H9 (cell line): ENCODE measurements around the gene MTFMT. TPM values are rescaled to one million over a fixed set of nuclear protein-coding genes. Genes with fewer than 3 reads are reported as not detected.

Experiments used
- DNase-seq: peaks from one replicate; pipeline ENCODE4 v3.0.0-alpha.2; 2017
- H2AFZ ChIP-seq: one replicate; pipeline ENCODE4 v1.6.1; 2013; ENCODE audit warnings: mild to moderate bottlenecking, low read length, control low read depth, moderate library complexity
- H2AK5ac ChIP-seq: 2 replicates; pipeline ENCODE4 v1.6.1; 2013; ENCODE audit warnings: low read length, control low read depth, mixed read lengths; ENCODE audit not compliant: insufficient read length
- H2BK120ac ChIP-seq: one replicate; pipeline ENCODE4 v1.6.1; 2013; ENCODE audit warnings: low read depth, mild to moderate bottlenecking, low read length, control low read depth, inconsistent platforms; ENCODE audit not compliant: poor library complexity, severe bottlenecking
- H2BK12ac ChIP-seq: 2 replicates; pipeline ENCODE4 v1.6.1; 2013; ENCODE audit warnings: low read length, control low read depth, mixed read lengths, low read depth; ENCODE audit not compliant: insufficient read length
- H2BK15ac ChIP-seq: 2 replicates; pipeline ENCODE4 v1.6.1; 2013; ENCODE audit warnings: low read depth, low read length, control low read depth
- H2BK20ac ChIP-seq: one replicate; pipeline ENCODE4 v1.6.1; 2013; ENCODE audit warnings: low read depth, mild to moderate bottlenecking, low read length, control low read depth, inconsistent platforms; ENCODE audit not compliant: poor library complexity, severe bottlenecking
- H2BK5ac ChIP-seq: 2 replicates; pipeline ENCODE4 v1.6.1; 2013; ENCODE audit warnings: low read length, control low read depth, mixed read lengths; ENCODE audit not compliant: insufficient read length
- H3K14ac ChIP-seq: 2 replicates; pipeline ENCODE4 v1.6.1; 2013; ENCODE audit warnings: low read length, control low read depth; ENCODE audit not compliant: insufficient read depth
- H3K18ac ChIP-seq: 2 replicates; pipeline ENCODE4 v1.6.1; 2013; ENCODE audit warnings: low read depth, mild to moderate bottlenecking, mixed read lengths, low read length, control low read depth; ENCODE audit not compliant: insufficient read length
- H3K23ac ChIP-seq: 2 replicates; pipeline ENCODE4 v1.6.1; 2013; ENCODE audit warnings: low read length, control low read depth, mixed read lengths, low read depth; ENCODE audit not compliant: insufficient read length
- H3K23me2 ChIP-seq: 2 replicates; pipeline ENCODE4 v1.6.1; 2013; ENCODE audit warnings: low read depth, mild to moderate bottlenecking, mixed read lengths, low read length, control low read depth; ENCODE audit not compliant: insufficient read length, poor library complexity, severe bottlenecking
- H3K27ac ChIP-seq: 2 replicates; pipeline ENCODE4 v1.5.1; 2013; ENCODE audit warnings: low read length, control low read depth, mixed read lengths, low read depth; ENCODE audit not compliant: insufficient read length
- H3K27me3 ChIP-seq: 2 replicates; pipeline ENCODE4 v1.6.1; 2013; ENCODE audit warnings: low read length, control low read depth, inconsistent platforms; ENCODE audit not compliant: insufficient read depth
- H3K4ac ChIP-seq: 2 replicates; pipeline ENCODE4 v1.6.1; 2013; ENCODE audit warnings: low read depth, mild to moderate bottlenecking, control low read depth, inconsistent platforms, low read length, moderate library complexity
- H3K4me1 ChIP-seq: 2 replicates; pipeline ENCODE4 v1.6.1; 2013; ENCODE audit warnings: low read length, control low read depth, inconsistent platforms; ENCODE audit not compliant: insufficient read depth
- H3K4me2 ChIP-seq: 2 replicates; pipeline ENCODE4 v1.6.1; 2013; ENCODE audit warnings: low read length, control low read depth, mixed read lengths; ENCODE audit not compliant: insufficient read length, insufficient read depth
- H3K56ac ChIP-seq: 2 replicates; pipeline ENCODE4 v1.6.1; 2013; ENCODE audit warnings: low read depth, mild to moderate bottlenecking, mixed read lengths, low read length, control low read depth; ENCODE audit not compliant: insufficient read length
- H3K79me1 ChIP-seq: 2 replicates; pipeline ENCODE4 v1.6.1; 2013; ENCODE audit warnings: low read depth, mild to moderate bottlenecking, moderate library complexity, low read length, control low read depth, inconsistent platforms; ENCODE audit not compliant: insufficient read depth, poor library complexity, severe bottlenecking
- H3K79me2 ChIP-seq: 2 replicates; pipeline ENCODE4 v1.6.1; 2013; ENCODE audit warnings: low read length, control low read depth, inconsistent platforms; ENCODE audit not compliant: insufficient read depth
- H3K9ac ChIP-seq: 2 replicates; pipeline ENCODE4 v1.6.1; 2013; ENCODE audit warnings: low read length, control low read depth, mixed read lengths; ENCODE audit not compliant: insufficient read length; ENCODE audit errors: extremely low read depth
- H3K9me3 ChIP-seq: one replicate; pipeline ENCODE4 v1.6.1; 2013; ENCODE audit warnings: low read depth, low read length, inconsistent platforms; ENCODE audit not compliant: control insufficient read depth
- H3T11ph ChIP-seq: one replicate; pipeline ENCODE4 v1.6.1; 2013; ENCODE audit warnings: mild to moderate bottlenecking, low read length, control low read depth, inconsistent platforms
- H4K20me1 ChIP-seq: one replicate; pipeline ENCODE4 v1.6.1; 2013; ENCODE audit not compliant: control insufficient read depth, insufficient read length, insufficient read depth
- H4K5ac ChIP-seq: 2 replicates; pipeline ENCODE4 v1.6.1; 2013; ENCODE audit warnings: low read depth, mild to moderate bottlenecking, mixed read lengths, low read length, control low read depth; ENCODE audit not compliant: insufficient read length
- H4K8ac ChIP-seq: replicated peaks from 2 replicates; pipeline ENCODE4 v1.6.1; 2013; ENCODE audit warnings: low read length, control low read depth, mixed read lengths, low read depth; ENCODE audit not compliant: insufficient read length
- H4K91ac ChIP-seq: 2 replicates; pipeline ENCODE4 v1.6.1; 2013; ENCODE audit warnings: low read depth, mild to moderate bottlenecking, moderate library complexity, mixed read lengths, low read length, control low read depth; ENCODE audit not compliant: insufficient read length
- H3K27ac Mint-ChIP-seq, 3 experiments: 2 replicates in 2 of 3; 3 replicates in 1 of 3; pipeline ENCODE4 v1.8.0; 2020 to 2021; ENCODE audit warnings: mixed read lengths in 3 of 3, mild to moderate bottlenecking in 1 of 3, moderate library complexity in 1 of 3
- H3K27me3 Mint-ChIP-seq: 2 replicates; pipeline ENCODE4 v1.8.0; 2021; ENCODE audit warnings: low read depth, mild to moderate bottlenecking, moderate library complexity, mixed read lengths
- H3K36me3 Mint-ChIP-seq, 3 experiments: 2 replicates in 2 of 3; 3 replicates in 1 of 3; pipeline ENCODE4 v1.8.0; 2020 to 2021; ENCODE audit warnings: low read depth in 3 of 3, mixed read lengths in 3 of 3; ENCODE audit not compliant: insufficient read depth in 1 of 3
- H3K4me1 Mint-ChIP-seq, 2 experiments: 2 replicates each; pipeline ENCODE4 v1.8.0; 2020; ENCODE audit warnings: mixed read lengths in 2 of 2
- H3K4me3 Mint-ChIP-seq, 2 experiments: 2 replicates in 1 of 2; 3 replicates in 1 of 2; pipeline ENCODE4 v1.8.0; 2020 to 2021; ENCODE audit warnings: mild to moderate bottlenecking in 2 of 2, mixed read lengths in 2 of 2, moderate library complexity in 1 of 2
- H3K9me3 Mint-ChIP-seq, 2 experiments: 2 replicates in 1 of 2; 3 replicates in 1 of 2; pipeline ENCODE4 v1.8.0; 2020; ENCODE audit warnings: mild to moderate bottlenecking in 2 of 2, mixed read lengths in 2 of 2, moderate library complexity in 1 of 2
- CTCF ChIP-seq: fragments of 200-600 bp; sonication (generic); conservative IDR thresholded peaks from 3 replicates; pipeline ENCODE4 v1.8.0; 2021; ENCODE audit warnings: antibody characterized with exemption, mild to moderate bottlenecking
- WGBS: extraction: QIAGEN DNeasy Blood & Tissue Kit; methylation state at CpG from one replicate; pipeline ENCODE4 v1.1.7; 2013; ENCODE audit warnings: missing lambda C conversion rate, low lambda C conversion rate, mixed read lengths; ENCODE audit not compliant: insufficient read length; ENCODE audit errors: extremely low coverage; 5-methylcytosine and 5-hydroxymethylcytosine counted together
- total RNA-seq: library from RNA; stranded (reverse); gene quantifications from 2 replicates; pipeline ENCODE4 v1.2.1, GENCODE V29; 2021

The MTFMT gene
- total RNA-seq, 1 experiment from 2014 or later, result 16.0 TPM

DNA sequence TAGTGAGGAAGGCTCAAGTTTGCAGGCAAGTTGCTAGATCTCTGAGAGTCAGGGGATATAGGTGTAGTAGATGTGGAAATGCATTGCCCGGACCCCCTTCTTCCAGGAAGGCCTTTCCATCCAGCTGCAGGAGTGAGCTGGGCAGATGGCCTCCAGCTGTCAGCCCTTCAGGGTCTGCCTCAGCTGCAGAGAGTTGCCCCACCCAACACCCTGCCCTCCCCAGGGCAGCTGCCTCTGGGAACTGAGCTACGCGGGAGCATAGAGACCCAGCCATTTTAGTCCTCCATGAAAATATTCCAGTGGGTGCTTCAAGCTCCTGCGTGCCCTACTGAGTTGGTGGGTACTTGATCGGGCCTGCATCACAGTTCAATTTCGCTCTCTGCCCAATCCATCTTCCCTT lies 69.3 kb downstream of the MTFMT start:
- no peak overlapping the region; a peak in 1 of 7 replicates for H3K27ac Mint-ChIP-seq
- no peak overlapping the region for H4K5ac ChIP-seq
- H3K4ac ChIP-seq, result no peak overlapping the region
- no peak overlapping the region for H3K23ac ChIP-seq
- no peak overlapping the region for H3K9ac ChIP-seq
- no peaks in the 10 kb centered on the region for H4K20me1 ChIP-seq
- no peak overlapping the region for H4K8ac ChIP-seq
- no peak overlapping the region for H2BK120ac ChIP-seq
- H3K9me3 ChIP-seq, result no peaks in the 10 kb centered on the region
- no CpG with 5 or more reads among the region's 6 CpGs for WGBS
- no peak overlapping the region for H2BK15ac ChIP-seq
- H3K4me1 ChIP-seq, result no peaks in the 10 kb centered on the region
- H2AFZ ChIP-seq, result no peak overlapping the region
- no peak overlapping the region for H2BK20ac ChIP-seq
- DNase-seq, result no peak
- no peak overlapping the region for H3K4me2 ChIP-seq
- no peak overlapping the region for H3K56ac ChIP-seq
- no peaks in the 10 kb centered on the region for H3K27me3 ChIP-seq
- no peak overlapping the region for H3T11ph ChIP-seq
- H3K27ac ChIP-seq, result no peak overlapping the region
- H3K18ac ChIP-seq, result no peak overlapping the region
- no peaks in the 10 kb centered on the region for H3K79me2 ChIP-seq
- H3K9me3 Mint-ChIP-seq, result peaks cover under 1 to 2% of the 10 kb centered on the region in 2 experiments; a peak in 2 of 5 replicates
- no peak for TF ChIP-seq CTCF
- H3K36me3 Mint-ChIP-seq, result peaks cover 27 to 77% (median 70%) of the 10 kb centered on the region in 3 experiments
- no peaks in the 10 kb centered on the region for H3K4me1 Mint-ChIP-seq
- H3K79me1 ChIP-seq, result no peaks in the 10 kb centered on the region
- no peak overlapping the region for H2BK5ac ChIP-seq
- H3K14ac ChIP-seq, result no peak overlapping the region
- H4K91ac ChIP-seq, result no peak overlapping the region
- H2BK12ac ChIP-seq, result no peak overlapping the region
- no peak overlapping the region for H3K4me3 Mint-ChIP-seq
- H2AK5ac ChIP-seq, result no peak overlapping the region
- no peaks in the 10 kb centered on the region for H3K23me2 ChIP-seq
- H3K27me3 Mint-ChIP-seq, result no peaks in the 10 kb centered on the region
